NCI-H1092 (cell line): Measurements from ENCODE around the gene SUGT1.

Source experiments
- DNase-seq: peaks from one replicate; lab custom pipeline; 2025; lab: John Stamatoyannopoulos, UW

Gene SUGT1

GRCh38 chr13:52737965-52738364 is 85.3 kb downstream of the SUGT1 start:
- DNase-seq: no peak

GRCh38 chr13:52738719-52739467 is 86.3 kb downstream of the SUGT1 start:
- no peak for DNase-seq

GRCh38 chr13:52739468-52740071 is 86.9 kb downstream of the SUGT1 start, which contains the start of gene CNMD:
CNMD (minus strand) TSS chr13:52739820; CDS start chr13:52739701, 119 bp downstream.
- DNase-seq: no peak

GRCh38 chr13:52743569-52743968 is 90.9 kb downstream of the SUGT1 start:
- DNase-seq: no peak

GRCh38 chr13:52743988-52744387 is 91.4 kb downstream of the SUGT1 start:
- no peak for DNase-seq

GRCh38 chr13:52744842-52745375 is 92.3 kb downstream of the SUGT1 start:
- no peak for DNase-seq

- DNase-seq: no peak
Observed at GRCh38 chr13:52746141-52746540, 93.5 kb downstream of the SUGT1 start.

- peak; percentile 67 for DNase-seq
Observed at GRCh38 chr13:52749419-52749818, 96.8 kb downstream of the SUGT1 start.
